HCT116 (cell line): ENCODE measurements around the gene ANO10.

ENCODE experiments used
- POLR2A ChIP-seq: IDR thresholded peaks from 2 replicates; pipeline ENCODE4 v1.7.0; 2011; ENCODE audit warnings: borderline replicate concordance; ENCODE audit not compliant: insufficient read depth, insufficient read length; ENCODE audit errors: extremely low read depth
- SRF ChIP-seq: IDR thresholded peaks from 2 replicates; pipeline ENCODE4 v1.6.1; 2012; ENCODE audit warnings: low read depth
- ZBTB33 ChIP-seq: IDR thresholded peaks from 2 replicates; pipeline ENCODE4 v1.6.1; 2011; ENCODE audit warnings: mild to moderate bottlenecking, low read length, moderate library complexity; ENCODE audit not compliant: insufficient replicate concordance; ENCODE audit errors: extremely low read depth

GRCh38 chr3:43558171-43558570, 63.6 kb downstream of the ANO10 start:
- TF ChIP-seq SRF (no peak), POLR2A (no peak), ZBTB33 (no peak)
